K562 (cell line): ENCODE data around the gene ATP2B1. TPM values are rescaled to one million over a fixed set of nuclear protein-coding genes. Genes with fewer than 3 reads are reported as not detected.

ENCODE experiments used
- ATAC-seq: fragments of 200-7000 bp; cut with Tn5 transposase; 3 replicates; pipeline ENCODE4 v1.9.1; 2020; ENCODE audit warnings: moderate library complexity
- BruUV-seq: library from RNA; stranded (reverse); fragments of 400-500 nt; replicated peaks from 2 replicates; lab custom pipeline; 2021; lab: Mats Ljungman, UMichigan
- CTCF ChIA-PET: fragments of 300-600 bp; formaldehyde crosslinking; extraction: SDS; loops from one replicate; lab custom pipeline; 2021; ENCODE audit warnings: low intra/inter-chr PET ratio; lab: Yijun Ruan, JAX
- POLR2A ChIA-PET: fragments of 300-600, 350-650 bp; sonication (Branson Sonifier 250); formaldehyde crosslinking; extraction: SDS; loops from one replicate; lab custom pipeline; 2021; ENCODE audit warnings: antibody characterized with exemption, inconsistent platforms; lab: Yijun Ruan, JAX
- DNase-seq, 4 experiments: peaks; one replicate each; pipeline versions ENCODE4 v3.0.0 to v3.0.0-alpha.2; 2011 to 2018; ENCODE audit warnings: low spot score in 3 of 4, mixed read lengths in 3 of 4; ENCODE audit errors: extremely low read depth in 1 of 4
- FAIRE-seq: peaks from 2 replicates; lab custom pipeline; 2011; peaks lifted over from hg19 to GRCh38; lab: Jason Lieb, UNC
- H2AFZ ChIP-seq: 2 replicates; pipeline ENCODE4 v1.6.0; 2011; ENCODE audit warnings: low read depth, low read length, control low read depth, inconsistent platforms
- H3K27ac ChIP-seq: fragments of 200-600 bp; 3 replicates; pipeline ENCODE4 v1.8.0; 2011; ENCODE audit warnings: low read depth, mild to moderate bottlenecking, control low read depth, inconsistent platforms, low read length, moderate library complexity, mixed read lengths; ENCODE audit errors: extremely low read depth
- H3K27me3 ChIP-seq, 2 experiments: fragments of 300-600 bp in 1 of 2; 2 replicates in 1 of 2; 3 replicates in 1 of 2; pipeline versions ENCODE4 v1.6.0 to v1.8.0; 2011; ENCODE audit warnings: inconsistent platforms in 2 of 2, low read length in 2 of 2, mild to moderate bottlenecking in 1 of 2, mixed read lengths in 1 of 2, moderate library complexity in 1 of 2; ENCODE audit not compliant: control insufficient read depth in 2 of 2, insufficient read depth in 2 of 2
- H3K36me3 ChIP-seq: fragments of 300-600 bp; 3 replicates; pipeline ENCODE4 v1.8.0; 2011; ENCODE audit warnings: mild to moderate bottlenecking, low read length, inconsistent platforms; ENCODE audit not compliant: control insufficient read depth, insufficient read depth
- H3K4me1 ChIP-seq, 2 experiments: fragments of 200-600 bp in 1 of 2; replicated peaks in 1 of 2; 2 replicates in 1 of 2; 3 replicates in 1 of 2; pipeline versions ENCODE4 v1.5.1 to v1.8.0; 2011; ENCODE audit warnings: inconsistent platforms in 2 of 2, low read length in 2 of 2, mild to moderate bottlenecking in 1 of 2, mixed read lengths in 1 of 2, moderate library complexity in 1 of 2; ENCODE audit not compliant: control insufficient read depth in 2 of 2, insufficient read depth in 2 of 2
- H3K4me2 ChIP-seq: 2 replicates; pipeline ENCODE4 v1.6.1; 2011; ENCODE audit warnings: low read length, control low read depth, inconsistent platforms, mixed read lengths; ENCODE audit not compliant: insufficient read depth
- H3K4me3 ChIP-seq: fragments of 200-600 bp; sonication (generic), shearing (Covaris generic); 2 replicates; pipeline ENCODE4 v1.5.1; 2016; ENCODE audit warnings: control low read depth, inconsistent platforms
- H3K79me2 ChIP-seq: fragments of 200-600 bp; 3 replicates; pipeline ENCODE4 v1.8.0; 2011; ENCODE audit warnings: low read length, inconsistent platforms; ENCODE audit not compliant: control insufficient read depth, insufficient read depth
- H3K9ac ChIP-seq, 2 experiments: 2 replicates each; pipeline versions ENCODE4 v1.6.0 to v1.6.1; 2011; ENCODE audit warnings: low read depth in 2 of 2, low read length in 2 of 2, control low read depth in 1 of 2, inconsistent platforms in 1 of 2, mild to moderate bottlenecking in 1 of 2, mixed read lengths in 1 of 2; ENCODE audit not compliant: insufficient read depth in 1 of 2
- H3K9me1 ChIP-seq: one replicate; pipeline ENCODE4 v1.6.0; 2011; ENCODE audit warnings: inconsistent platforms, mild to moderate bottlenecking, low read length, moderate library complexity; ENCODE audit not compliant: control insufficient read depth, insufficient read depth
- H3K9me3 ChIP-seq: replicated peaks from 2 replicates; pipeline ENCODE4 v1.5.1; 2011; ENCODE audit warnings: low read depth, low read length, inconsistent platforms; ENCODE audit not compliant: control insufficient read depth, insufficient read depth
- H4K20me1 ChIP-seq: replicated peaks from 2 replicates; pipeline ENCODE4 v1.6.1; 2011; ENCODE audit warnings: low read length, inconsistent platforms, mixed read lengths; ENCODE audit not compliant: control insufficient read depth, insufficient read depth
- CXXC5 ChIP-seq: fragments of 250-450 bp; sonication (Bioruptor Pico); IDR thresholded peaks from 2 replicates; pipeline ENCODE4 v1.8.0; 2022; ENCODE audit warnings: inconsistent platforms, mild to moderate bottlenecking, moderate library complexity
- NFIC ChIP-seq: fragments of 450-650 bp; IDR thresholded peaks from 2 replicates; pipeline ENCODE4 v1.6.1; 2017; ENCODE audit warnings: mild to moderate bottlenecking, inconsistent platforms
- PKNOX1 ChIP-seq: fragments of 450-650 bp; IDR thresholded peaks from 2 replicates; pipeline ENCODE4 v1.6.1; 2016
- SPI1 ChIP-seq: IDR thresholded peaks from 2 replicates; pipeline ENCODE4 v1.6.1; 2011; ENCODE audit warnings: low read depth, low read length, control low read depth, borderline replicate concordance
- TRIM28 ChIP-seq: fragments of 450-650 bp; IDR thresholded peaks from 2 replicates; pipeline ENCODE4 v1.6.1; 2017
- WGBS: fragments of 100-300 bp; shearing (Covaris generic); methylation state at CpG from one replicate; pipeline ENCODE4 v1.1.6; 2016; ENCODE audit warnings: low coverage, mixed read lengths; ENCODE audit not compliant: insufficient coverage; ENCODE audit errors: missing lambda C conversion rate; 5-methylcytosine and 5-hydroxymethylcytosine counted together
- in situ Hi-C: fragments of 300-500 bp; cut with MboI; formaldehyde crosslinking; loops from 4 replicates; pipeline ENCODE4 v1.15.0; 2018; ENCODE audit warnings: inconsistent platforms, mixed read lengths
- intact Hi-C: fragments of 100-400 bp; cut with micrococcal nuclease; formaldehyde crosslinking; loops from 2 replicates; pipeline ENCODE4 v1.14.2; 2022
- polyA plus RNA-seq, 8 experiments: library from polyadenylated mRNA; depleted of rRNA in 4 of 8; stranded (reverse) in 5 of 8; unstranded in 3 of 8; fragments of >200 nt; fragmentation: Nextera tagmentation in 2 of 8; fragmentation: Illumina TruSeq in 1 of 8; extraction: Ambion mirVana in 2 of 8; extraction: Trizol in 1 of 8; gene quantifications; 2 replicates each; pipeline versions ENCODE4 v1.2.1 to v1.2.3, GENCODE V29; 2011 to 2014; ENCODE audit warnings: inconsistent platforms in 1 of 8, missing spikeins in 1 of 8
- total RNA-seq, 7 experiments: library from RNA; depleted of rRNA in 6 of 7; stranded (reverse); fragments of >200 nt in 6 of 7; fragmentation: Illumina TruSeq in 2 of 7; extraction: Trizol in 2 of 7; gene quantifications; 2 replicates each; pipeline versions ENCODE4 v1.2.1 to v1.2.3, GENCODE V29; 2011 to 2021; ENCODE audit warnings: low replicate concordance in 1 of 7

Gene ATP2B1
- total and polyA plus RNA-seq, 9 of the 15 experiments (the other 6 are each of a cell fraction or from before 2014, with no cell fraction given), result 8.6 to 39.0 (median 27.8) TPM

DNA sequence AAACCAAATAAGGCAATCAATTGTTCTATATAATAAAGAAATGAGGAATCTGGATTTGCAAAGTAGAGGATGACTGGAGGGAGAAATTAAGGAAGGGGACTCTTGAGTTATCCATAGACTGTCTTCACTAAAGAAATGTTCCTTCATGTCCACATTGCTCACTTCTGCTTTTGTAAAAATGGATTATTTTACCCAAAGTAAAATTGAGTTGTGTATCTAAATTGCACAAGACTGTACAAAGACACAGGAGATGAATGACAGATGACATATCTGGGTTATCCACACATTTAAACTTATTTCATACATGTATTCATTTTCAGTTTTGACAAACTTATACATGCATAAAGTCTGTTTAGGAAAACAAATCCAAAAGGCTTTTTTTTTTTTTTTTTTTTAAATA is 11.3 kb downstream of the ATP2B1 start:
- Histone ChIP-seq H3K4me2 (no peak overlapping the region), H3K9ac (no peak overlapping the region), H3K9me3 (no peaks in the 10 kb centered on the region), H3K27me3 (no peaks in the 10 kb centered on the region), H3K9me1 (no peaks in the 10 kb centered on the region), H3K4me1 (peaks cover 3 to 21% of the 10 kb centered on the region in 2 experiments; a peak in 3 of 5 replicates), H3K79me2 (peaks cover 100% of the 10 kb centered on the region), H3K4me3 (no peak overlapping the region), H4K20me1 (peaks cover 11% of the 10 kb centered on the region; the same call in 1 of the 2 replicates), H2AFZ (no peak overlapping the region), H3K27ac (no peak overlapping the region), H3K36me3 (0 out of 3 replicates have a peak, but pooled peaks cover 3% of the 10 kb centered on the region)
- ATAC-seq (no peak), DNase-seq (no peak), FAIRE-seq (no peak)
- intact Hi-C loops, result loop anchor here (10.0 kb wide), 1 partner anchor 222 kb away; no protein-coding TSS in a partner anchor
- TF ChIP-seq TRIM28 (no peak), SPI1 (peak; percentile 42; the same call in 1 of the 2 replicates)
- no TSS peak for BruUV-seq
- ChIA-PET POLR2A (interaction anchor here (1.1 to 3.0 kb wide), 2 partner anchors 11 to 25 kb away, joined by 4 to 12 read pairs; partner anchors contain the start of gene ATP2B1), CTCF (no interaction called here)
- in situ Hi-C loops, result no loop called here

DNA sequence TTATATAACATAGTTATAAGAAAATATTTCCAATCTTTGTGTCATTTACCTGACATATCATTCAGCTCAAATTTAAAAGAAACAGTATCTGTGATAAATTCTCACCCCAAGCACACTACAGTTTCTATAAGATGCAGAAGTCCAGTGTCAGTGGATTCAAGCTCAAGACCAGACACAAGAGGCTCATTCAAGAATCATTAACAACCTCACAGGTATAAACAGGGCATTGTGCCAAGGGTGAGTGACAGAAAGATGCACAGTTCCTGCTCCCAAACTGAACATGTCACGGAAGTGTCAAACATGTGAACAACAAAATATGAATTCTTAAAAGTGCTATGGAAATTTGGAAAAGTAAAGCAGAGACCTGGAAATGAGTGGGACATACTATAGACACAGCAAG is 12.8 kb downstream of the ATP2B1 start:
- Histone ChIP-seq H3K4me2 (no peak overlapping the region), H3K27me3 (no peaks in the 10 kb centered on the region), H3K4me1 (peaks cover 0 to 21% of the 10 kb centered on the region in 2 experiments; a peak in 3 of 5 replicates), H3K27ac (no peak overlapping the region), H3K4me3 (no peak overlapping the region), H3K9ac (no peak overlapping the region), H3K9me3 (no peaks in the 10 kb centered on the region), H3K9me1 (no peaks in the 10 kb centered on the region), H3K36me3 (no peaks in the 10 kb centered on the region), H2AFZ (no peak overlapping the region), H4K20me1 (0 out of 2 replicates have a peak, but pooled peaks cover 5% of the 10 kb centered on the region), H3K79me2 (peaks cover 100% of the 10 kb centered on the region)
- POLR2A ChIA-PET, result interaction anchor here (0.6 to 3.1 kb wide), 2 partner anchors 10 to 290 kb away, joined by 3 to 18 read pairs; no protein-coding TSS in a partner anchor
- WGBS, result 57% methylated on average over 1 of the region's 1 CpG
- TF ChIP-seq PKNOX1 (0 out of 2 replicates have a peak, but pooled peaks have one; percentile 6), CXXC5 (CRISPR knock-in tag) (no peak), NFIC (peak; percentile 49; the same call in 1 of the 2 replicates)
- no TSS peak for BruUV-seq
- in situ Hi-C loops, result no loop called here
- intact Hi-C loops, result loop anchor here (10.0 kb wide), 1 partner anchor 221 kb away; no protein-coding TSS in a partner anchor
- CTCF ChIA-PET, result no interaction called here
- DNase-seq (no peak), ATAC-seq (no peak), FAIRE-seq (no peak)
